K562 (cell line): Measurements from ENCODE around the gene OTX2. TPM values are rescaled to one million over a fixed set of nuclear protein-coding genes. Genes with fewer than 3 reads are reported as not detected.

ENCODE experiments used
- HDAC3 ChIP-seq: fragments of 450-650 bp; IDR thresholded peaks from 2 replicates; pipeline ENCODE4 v1.6.1; 2018; ENCODE audit warnings: borderline replicate concordance, mild to moderate bottlenecking, moderate library complexity; ENCODE audit not compliant: partially characterized antibody
- KLF13 ChIP-seq: fragments of 450-650 bp; IDR thresholded peaks from 2 replicates; pipeline ENCODE4 v1.6.1; 2016; ENCODE audit warnings: missing genetic modification characterization, low read depth, mild to moderate bottlenecking, missing compliant biosample characterization, moderate library complexity, borderline replicate concordance
- NR3C1 ChIP-seq: sonication (generic); formaldehyde crosslinking; IDR thresholded peaks from 2 replicates; pipeline ENCODE4 v1.8.1; 2022; ENCODE audit warnings: missing genetic modification reagents
- SAFB ChIP-seq: fragments of 200-400 bp; formaldehyde crosslinking; IDR thresholded peaks from 2 replicates; pipeline ENCODE4 v1.6.1; 2017; ENCODE audit warnings: low read depth, low read length, borderline replicate concordance
- polyA plus RNA-seq, 8 experiments: library from polyadenylated mRNA; depleted of rRNA in 4 of 8; stranded (reverse) in 5 of 8; unstranded in 3 of 8; fragments of >200 nt; fragmentation: Nextera tagmentation in 2 of 8; fragmentation: Illumina TruSeq in 1 of 8; extraction: Ambion mirVana in 2 of 8; extraction: Trizol in 1 of 8; gene quantifications; 2 replicates each; pipeline versions ENCODE4 v1.2.1 to v1.2.3, GENCODE V29; 2011 to 2014; ENCODE audit warnings: inconsistent platforms in 1 of 8, missing spikeins in 1 of 8
- total RNA-seq, 7 experiments: library from RNA; depleted of rRNA in 6 of 7; stranded (reverse); fragments of >200 nt in 6 of 7; fragmentation: Illumina TruSeq in 2 of 7; extraction: Trizol in 2 of 7; gene quantifications; 2 replicates each; pipeline versions ENCODE4 v1.2.1 to v1.2.3, GENCODE V29; 2011 to 2021; ENCODE audit warnings: low replicate concordance in 1 of 7
- TF ChIP-seq, protein P1 (sequence below): fragments of 450-650 bp; IDR thresholded peaks from 2 replicates; pipeline ENCODE4 v1.6.1; 2016; ENCODE audit warnings: low read depth
- TF ChIP-seq, protein P2 (sequence below): fragments of 450-650 bp; formaldehyde crosslinking; IDR thresholded peaks from 2 replicates; pipeline ENCODE4 v1.4.0; 2022; ENCODE audit warnings: missing genetic modification characterization

The OTX2 gene
- total and polyA plus RNA-seq, 9 of the 15 experiments (the other 6 are each of a cell fraction or from before 2014, with no cell fraction given), result not detected

DNA sequence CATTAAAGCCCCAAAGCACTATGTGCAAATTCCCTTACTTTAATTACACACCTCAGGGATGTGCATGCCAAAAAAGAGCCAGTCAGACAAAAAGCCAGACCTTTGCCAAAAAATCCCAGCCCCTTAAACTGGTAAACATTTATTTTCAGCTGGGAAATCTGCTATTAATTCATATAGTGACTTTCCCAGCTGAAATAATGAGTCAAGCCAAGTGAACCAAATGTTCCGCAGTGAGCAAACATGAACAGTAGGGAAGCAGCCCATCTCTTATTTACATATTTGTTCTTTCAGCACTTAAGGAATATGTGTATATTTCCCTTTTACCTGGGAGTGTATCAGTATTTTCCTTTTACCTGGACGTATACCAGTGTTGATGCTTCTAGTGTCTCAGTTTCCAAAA lies 44.0 kb upstream of the OTX2 start (continued):
- TF ChIP-seq KLF13 (tag), result no peak
- TF ChIP-seq, protein P1, sequence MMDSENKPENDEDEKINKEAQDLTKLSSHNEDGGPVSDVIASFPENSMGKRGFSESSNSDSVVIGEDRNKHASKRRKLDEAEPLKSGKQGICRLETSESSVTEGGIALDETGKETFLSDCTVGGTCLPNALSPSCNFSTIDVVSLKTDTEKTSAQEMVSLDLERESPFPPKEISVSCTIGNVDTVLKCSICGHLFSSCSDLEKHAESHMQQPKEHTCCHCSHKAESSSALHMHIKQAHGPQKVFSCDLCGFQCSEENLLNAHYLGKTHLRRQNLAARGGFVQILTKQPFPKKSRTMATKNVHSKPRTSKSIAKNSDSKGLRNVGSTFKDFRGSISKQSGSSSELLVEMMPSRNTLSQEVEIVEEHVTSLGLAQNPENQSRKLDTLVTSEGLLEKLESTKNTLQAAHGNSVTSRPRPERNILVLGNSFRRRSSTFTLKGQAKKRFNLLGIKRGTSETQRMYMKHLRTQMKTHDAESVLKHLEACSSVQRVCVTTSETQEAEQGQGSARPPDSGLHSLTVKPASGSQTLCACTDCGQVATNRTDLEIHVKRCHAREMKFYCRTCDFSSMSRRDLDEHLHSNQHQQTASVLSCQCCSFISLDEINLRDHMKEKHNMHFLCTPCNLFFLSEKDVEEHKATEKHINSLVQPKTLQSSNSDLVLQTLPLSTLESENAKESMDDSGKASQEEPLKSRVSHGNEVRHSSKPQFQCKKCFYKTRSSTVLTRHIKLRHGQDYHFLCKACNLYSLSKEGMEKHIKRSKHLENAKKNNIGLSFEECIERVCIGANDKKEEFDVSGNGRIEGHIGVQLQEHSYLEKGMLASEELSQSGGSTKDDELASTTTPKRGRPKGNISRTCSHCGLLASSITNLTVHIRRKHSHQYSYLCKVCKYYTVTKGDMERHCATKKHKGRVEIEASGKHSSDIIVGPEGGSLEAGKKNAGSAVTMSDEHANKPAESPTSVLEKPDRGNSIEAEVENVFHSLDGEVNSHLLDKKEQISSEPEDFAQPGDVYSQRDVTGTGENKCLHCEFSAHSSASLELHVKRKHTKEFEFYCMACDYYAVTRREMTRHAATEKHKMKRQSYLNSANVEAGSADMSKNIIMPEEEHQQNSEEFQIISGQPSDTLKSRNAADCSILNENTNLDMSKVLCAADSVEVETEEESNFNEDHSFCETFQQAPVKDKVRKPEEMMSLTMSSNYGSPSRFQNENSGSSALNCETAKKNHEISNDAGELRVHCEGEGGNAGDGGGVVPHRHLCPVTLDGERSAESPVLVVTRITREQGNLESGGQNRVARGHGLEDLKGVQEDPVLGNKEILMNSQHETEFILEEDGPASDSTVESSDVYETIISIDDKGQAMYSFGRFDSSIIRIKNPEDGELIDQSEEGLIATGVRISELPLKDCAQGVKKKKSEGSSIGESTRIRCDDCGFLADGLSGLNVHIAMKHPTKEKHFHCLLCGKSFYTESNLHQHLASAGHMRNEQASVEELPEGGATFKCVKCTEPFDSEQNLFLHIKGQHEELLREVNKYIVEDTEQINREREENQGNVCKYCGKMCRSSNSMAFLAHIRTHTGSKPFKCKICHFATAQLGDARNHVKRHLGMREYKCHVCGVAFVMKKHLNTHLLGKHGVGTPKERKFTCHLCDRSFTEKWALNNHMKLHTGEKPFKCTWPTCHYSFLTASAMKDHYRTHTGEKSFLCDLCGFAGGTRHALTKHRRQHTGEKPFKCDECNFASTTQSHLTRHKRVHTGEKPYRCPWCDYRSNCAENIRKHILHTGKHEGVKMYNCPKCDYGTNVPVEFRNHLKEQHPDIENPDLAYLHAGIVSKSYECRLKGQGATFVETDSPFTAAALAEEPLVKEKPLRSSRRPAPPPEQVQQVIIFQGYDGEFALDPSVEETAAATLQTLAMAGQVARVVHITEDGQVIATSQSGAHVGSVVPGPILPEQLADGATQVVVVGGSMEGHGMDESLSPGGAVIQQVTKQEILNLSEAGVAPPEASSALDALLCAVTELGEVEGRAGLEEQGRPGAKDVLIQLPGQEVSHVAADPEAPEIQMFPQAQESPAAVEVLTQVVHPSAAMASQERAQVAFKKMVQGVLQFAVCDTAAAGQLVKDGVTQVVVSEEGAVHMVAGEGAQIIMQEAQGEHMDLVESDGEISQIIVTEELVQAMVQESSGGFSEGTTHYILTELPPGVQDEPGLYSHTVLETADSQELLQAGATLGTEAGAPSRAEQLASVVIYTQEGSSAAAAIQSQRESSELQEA, result no peak
- TF ChIP-seq SAFB, result no peak
- TF ChIP-seq NR3C1 (CRISPR knock-in tag), result no peak
- TF ChIP-seq HDAC3, result no peak
- TF ChIP-seq, protein P2, sequence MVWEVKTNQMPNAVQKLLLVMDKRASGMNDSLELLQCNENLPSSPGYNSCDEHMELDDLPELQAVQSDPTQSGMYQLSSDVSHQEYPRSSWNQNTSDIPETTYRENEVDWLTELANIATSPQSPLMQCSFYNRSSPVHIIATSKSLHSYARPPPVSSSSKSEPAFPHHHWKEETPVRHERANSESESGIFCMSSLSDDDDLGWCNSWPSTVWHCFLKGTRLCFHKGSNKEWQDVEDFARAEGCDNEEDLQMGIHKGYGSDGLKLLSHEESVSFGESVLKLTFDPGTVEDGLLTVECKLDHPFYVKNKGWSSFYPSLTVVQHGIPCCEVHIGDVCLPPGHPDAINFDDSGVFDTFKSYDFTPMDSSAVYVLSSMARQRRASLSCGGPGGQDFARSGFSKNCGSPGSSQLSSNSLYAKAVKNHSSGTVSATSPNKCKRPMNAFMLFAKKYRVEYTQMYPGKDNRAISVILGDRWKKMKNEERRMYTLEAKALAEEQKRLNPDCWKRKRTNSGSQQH (CRISPR knock-in tag), result no peak
